GM12872 (cell line): Measurements from ENCODE around the gene CBL.

Source experiments
- TF ChIP-seq, protein P1 (sequence below): IDR thresholded peaks from 3 replicates; pipeline ENCODE4 v1.5.1; 2011; ENCODE audit warnings: low read depth, mild to moderate bottlenecking, low read length, moderate library complexity; ENCODE audit not compliant: insufficient read depth

CBL gene

DNA sequence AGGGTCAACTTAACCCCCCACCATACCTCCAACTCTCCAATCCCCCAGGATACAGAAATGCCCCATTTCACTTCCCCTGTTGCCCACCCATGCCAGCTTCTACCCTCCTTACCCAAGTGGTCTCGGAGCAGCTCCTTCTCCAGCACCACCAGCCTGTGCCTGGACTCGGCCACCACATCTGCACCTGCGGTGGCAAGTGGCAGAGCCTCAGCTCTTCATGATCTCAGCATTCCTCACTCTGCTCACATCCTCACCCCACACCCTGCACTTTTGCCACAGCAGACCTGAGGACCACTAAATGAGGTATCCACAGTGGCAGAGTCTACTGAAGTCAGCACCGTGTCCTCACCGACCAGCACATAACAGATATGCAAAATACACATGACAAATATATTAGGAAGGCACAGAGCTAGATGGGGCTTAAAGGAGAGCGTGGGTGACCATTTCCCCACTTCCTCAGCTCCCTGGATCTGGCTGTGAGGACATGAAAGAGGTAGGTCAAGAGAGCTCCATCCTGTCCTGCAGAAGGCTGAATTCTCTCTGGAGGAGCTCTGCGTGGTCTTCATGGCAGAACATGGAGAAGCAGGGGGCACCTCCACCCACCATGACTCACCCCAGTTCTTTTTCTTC lies 11.2 kb upstream of the CBL start:
- TF ChIP-seq, protein P1, sequence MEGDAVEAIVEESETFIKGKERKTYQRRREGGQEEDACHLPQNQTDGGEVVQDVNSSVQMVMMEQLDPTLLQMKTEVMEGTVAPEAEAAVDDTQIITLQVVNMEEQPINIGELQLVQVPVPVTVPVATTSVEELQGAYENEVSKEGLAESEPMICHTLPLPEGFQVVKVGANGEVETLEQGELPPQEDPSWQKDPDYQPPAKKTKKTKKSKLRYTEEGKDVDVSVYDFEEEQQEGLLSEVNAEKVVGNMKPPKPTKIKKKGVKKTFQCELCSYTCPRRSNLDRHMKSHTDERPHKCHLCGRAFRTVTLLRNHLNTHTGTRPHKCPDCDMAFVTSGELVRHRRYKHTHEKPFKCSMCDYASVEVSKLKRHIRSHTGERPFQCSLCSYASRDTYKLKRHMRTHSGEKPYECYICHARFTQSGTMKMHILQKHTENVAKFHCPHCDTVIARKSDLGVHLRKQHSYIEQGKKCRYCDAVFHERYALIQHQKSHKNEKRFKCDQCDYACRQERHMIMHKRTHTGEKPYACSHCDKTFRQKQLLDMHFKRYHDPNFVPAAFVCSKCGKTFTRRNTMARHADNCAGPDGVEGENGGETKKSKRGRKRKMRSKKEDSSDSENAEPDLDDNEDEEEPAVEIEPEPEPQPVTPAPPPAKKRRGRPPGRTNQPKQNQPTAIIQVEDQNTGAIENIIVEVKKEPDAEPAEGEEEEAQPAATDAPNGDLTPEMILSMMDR: no peak

DNA sequence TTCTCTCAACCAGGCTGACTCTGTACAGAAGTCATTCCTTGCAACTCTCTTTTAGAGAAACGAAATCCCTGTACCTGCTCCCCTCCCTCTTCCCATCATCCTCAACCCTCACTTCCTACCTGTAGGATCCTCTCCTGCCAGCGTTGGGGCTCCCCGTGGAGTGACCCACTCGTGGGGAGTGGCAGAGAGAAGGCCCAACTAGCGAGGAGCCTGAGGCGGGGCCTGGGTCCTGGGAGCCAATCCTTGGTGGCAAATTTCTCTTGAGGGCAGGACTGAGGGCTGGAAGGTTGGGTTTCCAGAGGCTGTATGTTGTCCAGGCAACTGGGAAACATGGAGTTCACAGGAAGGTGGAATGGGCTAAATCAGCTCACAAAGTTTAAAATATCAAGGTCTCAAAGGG lies 10.5 kb upstream of the CBL start:
- TF ChIP-seq, protein P1: no peak

DNA sequence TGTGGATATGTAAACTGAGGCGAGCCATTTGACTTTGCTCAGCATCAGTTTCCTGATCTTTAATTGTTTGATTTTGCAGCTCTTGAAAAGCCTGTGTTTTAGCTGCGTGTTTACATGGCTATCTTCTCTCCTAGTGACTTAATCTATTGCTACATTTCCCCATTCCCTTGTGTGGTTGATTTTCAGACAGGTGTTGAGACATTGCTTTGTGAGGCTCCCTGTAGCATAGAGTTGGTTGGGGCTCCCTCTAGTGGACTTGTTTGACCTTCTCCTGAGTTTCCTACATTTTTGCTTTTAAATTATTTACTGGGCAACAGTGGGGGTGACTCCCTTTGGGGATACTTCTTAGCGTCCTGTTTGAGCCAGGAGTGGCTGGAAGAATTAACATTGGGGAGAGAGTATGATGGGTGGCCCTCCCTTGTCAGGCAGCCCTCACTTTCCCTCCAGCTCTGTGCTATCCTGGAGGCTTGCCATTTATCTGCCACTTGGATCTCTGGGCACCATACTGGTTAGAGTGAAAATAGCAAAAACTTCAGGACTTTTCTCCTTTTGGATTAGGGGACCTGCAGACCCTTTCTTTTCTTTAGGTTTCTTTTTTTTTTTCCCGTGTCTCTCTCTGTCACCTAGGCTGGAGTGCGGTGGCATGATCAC lies 9.2 kb upstream of the CBL start:
- TF ChIP-seq, protein P1: peak; percentile 80

DNA sequence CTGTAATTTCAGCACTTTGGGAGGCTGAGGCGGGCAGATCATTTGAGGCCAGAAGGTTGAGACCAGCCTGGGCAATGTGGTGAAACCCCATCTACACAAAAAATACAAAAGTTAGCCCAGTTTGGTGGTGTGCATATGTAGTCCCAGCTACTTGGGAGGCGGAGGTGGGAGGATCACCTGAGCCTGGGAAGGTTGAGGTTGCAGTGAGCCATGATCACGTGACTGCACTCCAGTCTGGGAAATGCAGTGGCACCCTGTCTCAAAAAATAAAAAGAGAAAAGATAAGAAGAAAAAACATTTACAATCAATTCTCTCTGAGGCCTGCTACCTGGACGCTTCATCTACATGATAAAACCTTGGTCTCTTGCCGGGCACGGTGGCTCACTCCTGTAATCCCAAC lies 7.2 kb upstream of the CBL start:
- TF ChIP-seq, protein P1: no peak

DNA sequence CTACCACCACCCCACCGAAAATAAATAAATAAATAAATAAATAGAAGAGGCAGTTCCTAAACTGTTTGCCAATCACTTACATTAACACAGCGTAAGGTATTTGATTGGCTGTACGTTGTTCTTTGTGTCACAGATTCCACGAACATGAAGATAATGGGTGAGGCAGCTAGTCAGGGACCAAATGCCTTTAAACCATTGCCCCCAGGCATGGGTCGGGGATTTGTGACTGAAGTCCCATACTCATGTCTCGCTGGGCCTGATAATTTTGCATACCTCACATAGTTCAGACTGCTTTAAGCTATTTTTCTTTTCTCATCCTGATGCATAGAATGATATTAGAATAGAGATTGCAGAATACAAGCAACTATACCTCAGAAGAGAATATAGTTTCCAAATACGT lies 3.6 kb upstream of the CBL start:
- TF ChIP-seq, protein P1: no peak

DNA sequence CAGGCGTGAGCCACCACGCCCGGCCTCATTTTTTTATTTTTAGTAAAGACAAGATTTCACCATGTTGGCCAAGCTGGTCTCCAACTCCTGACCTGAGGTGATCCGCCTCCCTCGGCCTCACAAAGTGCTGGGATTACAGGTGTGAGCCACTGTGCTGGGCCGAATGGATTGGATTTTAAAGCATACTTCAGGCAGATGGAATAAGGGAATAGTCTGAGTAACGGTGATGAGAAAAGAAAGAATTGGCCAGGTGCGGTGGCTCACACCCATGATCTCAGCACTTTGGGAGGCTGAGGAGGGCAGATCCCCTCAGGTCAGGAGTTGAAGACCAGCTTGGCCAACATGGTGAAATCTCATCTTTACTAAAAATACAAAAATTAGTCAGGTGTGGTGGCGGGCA lies 2.1 kb upstream of the CBL start:
- TF ChIP-seq, protein P1: no peak

DNA sequence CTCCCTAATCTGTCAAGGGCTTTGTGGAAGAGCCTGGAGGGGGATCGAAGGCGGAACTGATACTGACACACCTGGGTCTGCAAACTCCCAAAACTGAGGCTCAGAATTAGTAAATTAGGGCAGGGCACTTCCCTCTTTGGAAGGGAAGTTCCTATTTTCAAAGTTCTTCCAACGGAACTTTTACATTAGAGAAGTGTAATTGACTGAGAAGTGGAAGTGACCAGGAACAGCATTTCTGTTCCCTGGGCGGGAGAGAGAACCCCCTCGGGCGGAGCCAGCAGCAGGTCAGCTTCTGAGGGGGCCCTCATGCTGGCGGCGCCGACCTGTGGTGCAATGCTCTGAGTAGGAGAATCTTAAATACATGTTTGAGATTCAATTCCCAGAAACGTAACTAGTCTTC lies 1.1 kb upstream of the CBL start:
- TF ChIP-seq, protein P1: no peak
